Measurements from ENCODE around the gene RALGPS1. TPM values are rescaled to one million over a fixed set of nuclear protein-coding genes. Genes with fewer than 3 reads are reported as not detected.

Gene RALGPS1
- total and polyA plus RNA-seq, 2 of the 8 experiments (the other 6 are each of a cell fraction or from before 2014, with no cell fraction given) = 20.0 to 23.5 TPM

GRCh38 chr9:127232833-127233549, 318.4 kb downstream of the RALGPS1 start (continued):
- TF ChIP-seq CHD7 (IDR thresholded peaks at IDR 0.05; ENCODE audit: insufficient replicate concordance, low read length) = no peak
- no peak for TF ChIP-seq BACH1 (IDR thresholded peaks at IDR 0.05; ENCODE audit: low read length)
- TF ChIP-seq JUN (IDR thresholded peaks at IDR 0.05; ENCODE audit: low read depth, low read length) = no peak
- no peak for TF ChIP-seq SP4 (IDR thresholded peaks at IDR 0.05; ENCODE audit: low read length)
- TF ChIP-seq EGR1 (IDR thresholded peaks at IDR 0.05; ENCODE audit: borderline replicate concordance, low read depth, low read length) = no peak

All from H1 (cell line).